Measurements from ENCODE around the gene ITGA1.

Gene ITGA1

DNA sequence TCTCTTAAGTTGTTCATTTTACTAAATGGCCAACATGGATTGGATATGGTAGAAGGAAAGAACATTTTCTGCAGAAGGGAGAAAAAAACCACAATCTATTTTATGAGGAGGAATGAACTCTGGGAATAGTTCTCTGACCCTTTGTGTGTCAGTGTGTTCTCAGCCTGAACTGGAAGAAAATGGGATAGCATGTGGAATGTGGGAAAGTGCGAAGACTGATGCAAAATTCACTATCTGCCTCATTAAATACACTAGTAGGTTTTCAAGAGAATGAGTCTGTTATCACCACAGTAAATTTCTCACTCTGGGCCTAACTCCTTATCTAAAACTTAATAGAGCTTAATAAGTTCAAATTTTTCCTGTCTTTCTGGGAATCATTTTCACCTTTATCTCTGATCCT lies 22.7 kb downstream of the ITGA1 start:
- H3K27ac ChIP-seq (ENCODE audit: low read length) = no peak overlapping the region
- no peak overlapping the region for H3K4me2 ChIP-seq (ENCODE audit: low read length)
- H3K9ac ChIP-seq (ENCODE audit: low read length) = no peak overlapping the region

DNA sequence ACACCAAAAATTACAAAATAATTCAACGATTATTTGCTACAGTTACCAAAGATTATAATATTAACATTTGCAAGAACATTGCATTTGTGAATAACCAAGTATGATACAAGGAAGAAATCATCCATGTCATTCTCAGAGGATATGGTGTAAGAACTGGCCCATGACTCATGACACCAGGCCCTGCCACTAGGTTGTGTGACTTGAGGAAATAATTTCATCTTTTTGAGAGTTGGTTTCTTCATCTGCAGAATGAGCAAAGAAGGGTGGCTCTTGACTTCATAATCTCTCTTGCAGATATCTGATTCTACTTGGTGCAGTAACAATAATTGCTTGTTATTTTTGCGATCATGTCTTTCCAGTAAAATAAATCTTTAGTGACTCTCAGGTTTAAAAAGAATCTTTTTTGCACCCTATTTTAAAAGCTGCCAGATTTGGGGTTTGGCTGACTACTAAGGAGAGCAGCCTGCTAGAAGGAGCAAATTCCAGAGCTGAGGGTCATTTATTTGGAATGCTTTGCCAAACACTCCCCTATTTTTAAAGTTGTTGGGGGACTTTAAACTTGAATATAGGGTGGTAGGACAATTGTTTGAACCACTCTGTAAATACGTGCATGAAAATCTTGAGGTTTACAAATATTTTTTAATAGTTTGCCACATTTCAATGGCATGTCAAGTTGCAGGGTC lies 23.5 kb downstream of the ITGA1 start:
- H3K4me3 ChIP-seq (ENCODE audit: low read length) = no peak overlapping the region
- no peaks in the 10 kb centered on the region for H4K20me1 ChIP-seq (ENCODE audit: insufficient read depth, low read length)
- no peaks in the 10 kb centered on the region for H3K27me3 ChIP-seq (ENCODE audit: low read depth, low read length)
- no peak overlapping the region for H3K27ac ChIP-seq (ENCODE audit: low read length)
- H3K9ac ChIP-seq (ENCODE audit: low read length) = no peak overlapping the region
- H3K9me3 ChIP-seq (ENCODE audit: insufficient read depth, low read length) = no peaks in the 10 kb centered on the region
- 0 out of 2 replicates have a peak, but pooled peaks cover 2% of the 10 kb centered on the region for H3K79me2 ChIP-seq (ENCODE audit: low read length)
- no peak overlapping the region for H2AFZ ChIP-seq (ENCODE audit: low read depth, low read length)
- no peaks in the 10 kb centered on the region for H3K36me3 ChIP-seq (replicated peaks; ENCODE audit: low read depth, low read length)
- no peak overlapping the region for H3K4me2 ChIP-seq (ENCODE audit: low read length)
- TF ChIP-seq EZH2phosphoT487 (IDR thresholded peaks at IDR 0.05; ENCODE audit: low read depth) = no peak
- TF ChIP-seq, protein P1, sequence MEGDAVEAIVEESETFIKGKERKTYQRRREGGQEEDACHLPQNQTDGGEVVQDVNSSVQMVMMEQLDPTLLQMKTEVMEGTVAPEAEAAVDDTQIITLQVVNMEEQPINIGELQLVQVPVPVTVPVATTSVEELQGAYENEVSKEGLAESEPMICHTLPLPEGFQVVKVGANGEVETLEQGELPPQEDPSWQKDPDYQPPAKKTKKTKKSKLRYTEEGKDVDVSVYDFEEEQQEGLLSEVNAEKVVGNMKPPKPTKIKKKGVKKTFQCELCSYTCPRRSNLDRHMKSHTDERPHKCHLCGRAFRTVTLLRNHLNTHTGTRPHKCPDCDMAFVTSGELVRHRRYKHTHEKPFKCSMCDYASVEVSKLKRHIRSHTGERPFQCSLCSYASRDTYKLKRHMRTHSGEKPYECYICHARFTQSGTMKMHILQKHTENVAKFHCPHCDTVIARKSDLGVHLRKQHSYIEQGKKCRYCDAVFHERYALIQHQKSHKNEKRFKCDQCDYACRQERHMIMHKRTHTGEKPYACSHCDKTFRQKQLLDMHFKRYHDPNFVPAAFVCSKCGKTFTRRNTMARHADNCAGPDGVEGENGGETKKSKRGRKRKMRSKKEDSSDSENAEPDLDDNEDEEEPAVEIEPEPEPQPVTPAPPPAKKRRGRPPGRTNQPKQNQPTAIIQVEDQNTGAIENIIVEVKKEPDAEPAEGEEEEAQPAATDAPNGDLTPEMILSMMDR (IDR thresholded peaks at IDR 0.05; ENCODE audit: low read depth, low read length) = no peak
- 0 out of 2 replicates have a peak, but pooled peaks cover 2% of the 10 kb centered on the region for H3K4me1 ChIP-seq (ENCODE audit: low read length)

More for the DNA sequence above, 22.7 kb downstream of the ITGA1 start:
- no peaks in the 10 kb centered on the region for H3K27me3 ChIP-seq (ENCODE audit: low read depth, low read length)
- H3K79me2 ChIP-seq (ENCODE audit: low read length) = peaks cover 7% of the 10 kb centered on the region
- no peak overlapping the region for H3K4me3 ChIP-seq (ENCODE audit: low read length)
- TF ChIP-seq, protein P1 (IDR thresholded peaks at IDR 0.05; ENCODE audit: low read depth, low read length) = no peak
- no peak for TF ChIP-seq EZH2phosphoT487 (IDR thresholded peaks at IDR 0.05; ENCODE audit: low read depth)
- H2AFZ ChIP-seq (ENCODE audit: low read depth, low read length) = no peak overlapping the region
- H3K4me1 ChIP-seq (ENCODE audit: low read length) = 0 out of 2 replicates have a peak, but pooled peaks cover 2% of the 10 kb centered on the region
- H3K36me3 ChIP-seq (replicated peaks; ENCODE audit: low read depth, low read length) = peaks cover 3% of the 10 kb centered on the region
- no peaks in the 10 kb centered on the region for H4K20me1 ChIP-seq (ENCODE audit: insufficient read depth, low read length)
- H3K9me3 ChIP-seq (ENCODE audit: insufficient read depth, low read length) = no peaks in the 10 kb centered on the region

DNA sequence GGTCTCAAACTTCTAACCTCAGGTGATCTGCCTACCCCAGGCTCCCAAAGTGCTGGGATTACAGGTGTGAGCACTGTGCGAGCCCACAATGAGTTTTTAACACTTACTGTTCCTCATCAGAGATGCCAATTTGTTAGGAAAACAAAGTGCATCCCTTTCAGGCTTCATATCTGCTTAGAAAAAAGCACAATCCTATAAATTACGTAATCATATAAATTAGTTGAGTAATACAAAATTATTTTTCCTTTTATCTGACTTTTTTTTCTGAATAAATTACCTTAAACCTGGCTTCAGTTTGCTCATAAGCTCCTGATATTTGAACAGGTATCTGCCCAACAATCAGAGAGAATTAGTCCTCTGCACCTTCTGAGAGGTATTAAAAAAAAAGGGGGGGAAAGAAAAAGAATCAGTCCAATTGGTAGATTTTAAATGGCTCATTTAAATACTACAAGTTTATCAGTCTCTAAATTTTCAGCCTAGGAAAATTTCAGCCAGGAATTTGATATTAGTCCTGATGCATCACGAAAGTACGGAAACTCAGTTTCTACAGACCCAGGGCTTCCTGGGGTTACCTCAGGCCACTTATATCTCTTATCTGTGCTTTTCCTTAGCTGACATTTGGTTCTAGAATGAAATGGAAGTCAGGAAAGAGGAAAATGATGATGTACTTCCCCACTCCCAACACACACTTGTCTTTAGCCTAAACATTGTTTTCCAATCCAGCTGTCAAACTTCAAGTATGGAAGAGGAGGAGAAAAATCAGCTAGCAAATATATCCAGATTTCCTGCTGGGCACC lies 26.8 kb downstream of the ITGA1 start:
- no peak overlapping the region for H3K9ac ChIP-seq (ENCODE audit: low read length)
- no peak overlapping the region for H3K4me2 ChIP-seq (ENCODE audit: low read length)
- TF ChIP-seq, protein P1 (IDR thresholded peaks at IDR 0.05; ENCODE audit: low read depth, low read length) = no peak
- no peak for TF ChIP-seq EZH2phosphoT487 (IDR thresholded peaks at IDR 0.05; ENCODE audit: low read depth)
- no peak overlapping the region for H2AFZ ChIP-seq (ENCODE audit: low read depth, low read length)
- no peaks in the 10 kb centered on the region for H3K36me3 ChIP-seq (replicated peaks; ENCODE audit: low read depth, low read length)
- H3K27me3 ChIP-seq (ENCODE audit: low read depth, low read length) = no peaks in the 10 kb centered on the region
- no peaks in the 10 kb centered on the region for H3K9me3 ChIP-seq (ENCODE audit: insufficient read depth, low read length)
- H3K4me3 ChIP-seq (ENCODE audit: low read length) = no peak overlapping the region
- no peaks in the 10 kb centered on the region for H4K20me1 ChIP-seq (ENCODE audit: insufficient read depth, low read length)
- H3K79me2 ChIP-seq (ENCODE audit: low read length) = no peaks in the 10 kb centered on the region
- H3K27ac ChIP-seq (ENCODE audit: low read length) = no peak overlapping the region
- H3K4me1 ChIP-seq (ENCODE audit: low read length) = 0 out of 2 replicates have a peak, but pooled peaks cover 2% of the 10 kb centered on the region

- Histone ChIP-seq H3K9me3 (ENCODE audit: insufficient read depth, low read length) (no peaks in the 10 kb centered on the region), H3K79me2 (ENCODE audit: low read length) (no peaks in the 10 kb centered on the region), H3K4me3 (ENCODE audit: low read length) (no peak overlapping the region), H3K9ac (ENCODE audit: low read length) (no peak overlapping the region), H3K27me3 (ENCODE audit: low read depth, low read length) (no peaks in the 10 kb centered on the region), H2AFZ (ENCODE audit: low read depth, low read length) (no peak overlapping the region), H3K4me1 (ENCODE audit: low read length) (no peaks in the 10 kb centered on the region), H3K27ac (ENCODE audit: low read length) (no peak overlapping the region), H3K36me3 (replicated peaks; ENCODE audit: low read depth, low read length) (no peaks in the 10 kb centered on the region), H3K4me2 (ENCODE audit: low read length) (no peak overlapping the region), H4K20me1 (ENCODE audit: insufficient read depth, low read length) (no peaks in the 10 kb centered on the region)
- TF ChIP-seq EZH2phosphoT487 (IDR thresholded peaks at IDR 0.05; ENCODE audit: low read depth) = no peak
- TF ChIP-seq, protein P1 (IDR thresholded peaks at IDR 0.05; ENCODE audit: low read depth, low read length) = no peak
These were observed 30.1 kb downstream of the ITGA1 start for GRCh38 chr5:52817818-52818217.
